Fibroblast of skin of abdomen (primary cell): Measurements from ENCODE around the gene DMD.
A peak's percentile ranks its signal among the peaks of the same experiment; 100 is the strongest.
"Not testable (repeated sequence)": the region's sequence is repeated elsewhere in the genome, so short reads cannot be mapped to it uniquely, and the experiment has no call there.

Source experiments
- DNase-seq: peaks from one replicate; pipeline ENCODE4 v3.0.0-alpha.2; 2013

The DMD gene

GRCh38 chrX:31499109-31499508 is 1712.2 kb downstream of the DMD start:
- peak; percentile 35 for DNase-seq

DNA sequence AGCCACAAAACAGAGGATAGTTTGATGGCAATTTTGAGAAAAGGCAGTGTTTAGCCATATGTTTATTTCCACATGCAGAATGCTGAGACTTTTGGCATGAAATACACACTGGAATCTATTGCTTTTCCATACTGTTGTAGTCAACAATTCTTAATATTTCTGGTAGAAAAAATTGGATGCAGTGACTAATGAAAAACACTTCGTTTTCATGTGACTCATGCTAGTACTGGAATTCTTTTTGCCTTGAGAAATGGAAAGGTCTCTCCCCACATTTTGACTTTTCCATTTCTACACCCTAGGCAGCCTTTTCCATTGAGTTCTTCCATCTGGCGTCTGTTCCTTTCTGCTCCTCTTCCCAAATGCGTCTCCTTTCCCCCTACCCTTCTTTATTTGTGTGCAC is 1714.3 kb downstream of the DMD start:
- DNase-seq: peak; percentile 45

GRCh38 chrX:31487951-31488350 is 1723.4 kb downstream of the DMD start:
- no peak for DNase-seq

DNA sequence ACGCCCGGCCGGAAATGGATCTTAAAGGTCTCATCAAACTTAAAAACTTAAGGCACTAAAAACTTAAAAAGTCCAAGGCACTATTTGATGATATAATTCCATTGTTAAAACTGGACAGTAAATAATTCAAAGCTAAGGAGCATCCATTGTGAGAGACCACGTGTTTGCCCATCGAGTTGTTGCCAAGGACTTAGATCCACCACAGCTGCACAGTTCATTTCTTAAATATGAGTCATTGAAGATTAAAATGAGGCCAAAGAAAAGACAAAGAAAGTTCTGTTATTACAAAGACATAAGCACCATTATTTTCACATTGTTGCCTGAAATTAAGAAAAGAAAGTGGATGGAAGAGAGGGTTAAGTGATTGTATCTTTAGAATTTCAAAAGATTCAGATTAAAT is 1728.0 kb downstream of the DMD start:
- DNase-seq: peak; percentile 62

GRCh38 chrX:31480696-31481095 is 1730.7 kb downstream of the DMD start:
- no peak for DNase-seq

GRCh38 chrX:31471229-31471628 is 1740.1 kb downstream of the DMD start:
- no peak for DNase-seq

DNA sequence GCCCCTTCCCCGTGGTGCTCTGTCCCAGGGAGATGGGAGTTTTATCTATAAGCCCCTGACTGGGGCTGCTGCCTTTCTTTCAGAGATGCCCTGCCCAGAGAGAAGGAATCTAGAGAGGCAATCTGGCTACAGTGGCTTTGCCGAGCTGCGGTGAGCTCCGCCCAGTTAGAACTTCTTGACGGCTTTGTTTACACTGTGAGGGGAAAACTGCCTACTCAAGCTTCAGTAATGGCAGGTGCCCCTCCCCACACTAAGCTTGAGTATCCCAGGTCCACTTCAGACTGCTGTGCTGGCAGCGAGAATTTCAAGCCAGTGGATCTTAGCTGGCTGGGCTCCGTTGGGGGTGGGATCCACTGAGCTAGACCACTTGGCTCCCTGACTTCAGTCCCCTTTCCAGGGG is 1740.6 kb downstream of the DMD start:
- DNase-seq: not testable (repeated sequence)

- DNase-seq: no peak
Observed at GRCh38 chrX:31464306-31464915, 1746.9 kb downstream of the DMD start.

DNA sequence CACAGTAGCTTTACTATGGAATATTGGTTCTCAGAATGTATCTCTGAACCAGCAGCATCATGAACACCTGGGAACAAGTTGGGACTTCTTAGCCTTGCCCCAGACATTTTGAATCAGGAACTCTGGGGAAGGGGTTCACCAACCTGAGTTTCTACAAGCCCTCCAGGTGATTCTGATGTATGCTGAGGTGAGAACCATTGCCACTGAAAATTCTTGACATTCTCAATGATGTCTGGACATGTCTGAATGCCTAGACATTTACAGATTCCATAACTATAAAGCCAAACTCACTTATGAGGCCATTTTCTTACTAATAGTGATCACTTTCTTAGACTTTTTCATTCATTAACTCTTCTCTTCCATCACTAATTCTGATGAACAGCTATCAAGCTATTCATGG is 1750.1 kb downstream of the DMD start:
- DNase-seq: no peak

DNA sequence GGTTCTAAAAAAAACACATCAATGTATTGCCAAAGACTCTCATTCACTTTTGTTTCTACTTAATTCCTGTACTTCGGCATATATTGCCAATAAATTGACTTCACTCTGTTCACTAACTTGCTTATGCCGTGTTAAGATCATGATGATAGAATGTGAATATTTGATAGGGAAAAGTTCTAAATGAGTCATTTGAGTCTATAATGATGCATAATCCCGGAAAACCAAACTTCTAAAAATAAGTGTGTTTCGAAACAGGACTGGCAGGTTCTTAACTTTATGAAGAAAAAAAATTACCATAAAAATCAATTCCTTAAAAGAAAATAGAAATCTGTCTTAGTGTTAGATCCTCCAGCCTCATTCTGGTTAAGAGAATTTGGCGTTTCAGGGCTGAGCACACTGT is 1752.0 kb downstream of the DMD start:
- DNase-seq: peak; percentile 4

DNA sequence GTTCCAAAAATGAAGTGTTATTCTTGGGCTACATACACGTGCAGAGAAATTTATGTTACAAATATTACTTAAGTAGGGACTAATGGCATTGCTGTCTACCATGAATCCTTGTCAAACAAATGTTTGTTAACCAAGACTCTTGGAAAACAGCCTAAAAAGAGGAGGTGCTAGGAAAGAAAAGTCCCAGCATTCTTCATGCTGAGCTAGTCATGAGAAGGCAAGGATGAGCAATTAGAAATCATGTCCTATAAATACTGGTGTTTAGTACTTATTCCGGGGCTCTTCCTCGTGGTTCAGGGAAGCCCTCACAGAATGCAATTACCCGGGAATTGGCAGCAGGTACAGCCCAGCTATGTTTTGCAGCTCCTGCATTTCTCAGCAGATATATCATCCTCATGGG is 1761.4 kb downstream of the DMD start:
- DNase-seq: peak; percentile 28

- DNase-seq: no peak
Observed at GRCh38 chrX:31449081-31449480, 1762.3 kb downstream of the DMD start.

DNA sequence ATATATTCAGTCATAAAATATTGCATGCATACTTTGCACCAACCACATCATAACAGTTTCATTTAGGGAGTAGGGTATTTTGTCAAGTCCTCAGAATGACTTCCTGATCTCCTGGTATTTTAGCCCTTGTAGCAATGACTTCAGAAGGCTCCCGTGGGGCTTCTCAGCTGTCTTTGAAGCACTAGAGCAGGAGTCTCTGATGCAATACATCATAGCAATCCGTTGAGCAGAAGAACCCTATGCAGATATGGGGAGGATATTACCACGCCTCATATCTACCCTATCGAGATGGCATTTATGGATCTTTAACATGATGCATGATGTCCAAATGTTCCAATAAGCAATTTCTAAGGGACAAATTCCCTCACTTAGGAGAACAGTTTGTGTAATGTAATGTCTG is 1765.8 kb downstream of the DMD start:
- DNase-seq: no peak

DNA sequence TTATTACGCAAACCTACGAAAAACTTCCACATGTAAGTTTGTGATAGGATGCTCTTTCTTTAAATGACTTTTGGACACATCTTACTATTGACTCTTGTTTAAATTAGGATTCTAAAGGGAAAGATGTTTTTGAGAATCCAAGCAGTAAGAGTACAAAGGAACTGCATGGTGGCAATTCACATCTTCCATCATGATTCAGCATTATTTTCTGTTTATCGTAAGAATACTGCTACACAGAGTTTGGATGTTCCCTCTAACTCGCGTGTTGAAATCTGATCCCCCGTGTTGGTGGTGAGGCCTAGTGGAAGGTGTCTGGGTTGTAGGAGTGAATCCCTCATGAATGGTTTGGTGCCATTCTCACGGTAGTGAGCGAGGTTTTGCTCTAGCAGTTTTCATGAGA is 1767.7 kb downstream of the DMD start:
- DNase-seq: no peak

- peak; percentile 10 for DNase-seq
Observed at GRCh38 chrX:31440546-31440945, 1770.8 kb downstream of the DMD start.

- DNase-seq: no peak
Observed at GRCh38 chrX:31436424-31436823, 1774.9 kb downstream of the DMD start.

DNA sequence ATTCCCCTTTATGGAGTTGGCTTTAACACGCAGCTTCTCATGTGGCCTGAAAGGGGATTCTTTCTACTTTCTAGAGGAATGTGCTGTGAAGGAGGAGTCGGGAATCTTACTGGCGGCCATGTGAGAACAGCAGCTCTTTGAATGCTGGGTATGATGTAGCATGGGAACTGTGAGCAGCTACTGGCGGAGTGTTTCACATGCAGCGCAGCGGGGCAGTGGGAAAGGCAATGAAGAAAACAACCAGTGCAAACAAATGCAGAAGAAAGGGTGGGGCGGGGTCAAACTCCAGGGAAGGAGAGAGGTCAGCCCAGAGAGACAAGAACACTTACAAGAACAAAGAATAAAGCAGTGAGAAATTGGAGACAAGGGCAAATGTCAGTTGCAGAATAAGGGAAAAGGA is 1775.8 kb downstream of the DMD start:
- peak; percentile 62 for DNase-seq

GRCh38 chrX:31433856-31434255 is 1777.5 kb downstream of the DMD start:
- no peak for DNase-seq

DNA sequence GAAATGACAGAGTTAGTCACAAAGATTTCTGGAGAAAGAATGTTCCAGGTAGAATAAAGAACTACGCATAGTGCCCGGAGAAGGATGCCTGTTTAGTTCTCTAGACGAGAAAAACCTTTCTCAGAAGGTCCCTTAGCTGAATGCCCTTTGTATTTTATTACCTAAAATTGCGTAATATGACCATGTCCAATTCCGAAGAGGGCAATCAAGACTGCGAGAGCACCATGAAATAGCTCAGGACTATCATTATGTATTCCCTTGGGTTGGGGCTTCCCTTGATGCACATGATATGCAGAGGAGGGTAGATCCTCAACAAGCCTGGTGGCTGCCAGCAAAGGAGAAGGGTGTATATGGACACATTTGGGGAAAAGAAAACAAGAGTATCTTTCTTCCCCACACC is 1781.4 kb downstream of the DMD start:
- no peak for DNase-seq

GRCh38 chrX:31423609-31424189 is 1787.7 kb downstream of the DMD start:
- DNase-seq: peak; percentile 65

DNA sequence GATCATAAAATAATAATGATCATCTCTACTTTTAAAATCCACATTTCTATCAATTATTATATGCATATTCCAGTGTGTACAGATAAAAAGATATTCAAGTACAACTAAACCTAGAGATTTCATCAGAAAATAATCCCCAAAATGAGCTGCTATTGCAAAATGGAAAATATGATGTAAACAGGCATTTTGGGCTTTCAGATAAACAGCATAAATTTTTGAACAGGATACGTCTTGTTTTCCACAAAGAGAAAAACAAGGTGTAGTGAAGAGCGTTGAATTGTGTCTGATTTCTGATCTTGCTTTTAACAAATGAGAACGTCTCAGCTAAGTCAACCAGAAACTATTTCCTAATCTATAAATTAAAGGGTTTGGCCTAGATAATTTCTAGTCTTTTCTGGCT is 1789.9 kb downstream of the DMD start:
- DNase-seq: no peak

GRCh38 chrX:31420711-31421151 is 1790.6 kb downstream of the DMD start:
- no peak for DNase-seq

DNA sequence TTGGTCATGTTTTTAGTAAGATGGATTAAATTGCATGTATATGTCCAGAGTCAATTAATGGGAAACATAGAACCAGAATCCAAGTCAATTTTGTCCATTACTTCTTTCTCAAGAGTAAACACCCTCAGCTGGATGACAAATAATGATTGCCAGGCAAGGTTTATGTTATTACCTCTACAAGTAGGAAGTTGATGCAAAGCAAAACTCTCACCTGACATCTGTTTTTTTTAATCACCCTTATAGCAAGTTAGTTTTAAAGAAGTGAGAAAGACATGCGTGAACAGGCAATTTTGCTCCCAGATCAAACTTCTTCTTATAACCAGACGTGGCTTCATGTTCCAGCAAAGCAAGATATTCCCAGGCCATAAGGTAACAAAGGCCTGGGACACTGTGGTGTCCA is 1791.0 kb downstream of the DMD start:
- DNase-seq: no peak

DNA sequence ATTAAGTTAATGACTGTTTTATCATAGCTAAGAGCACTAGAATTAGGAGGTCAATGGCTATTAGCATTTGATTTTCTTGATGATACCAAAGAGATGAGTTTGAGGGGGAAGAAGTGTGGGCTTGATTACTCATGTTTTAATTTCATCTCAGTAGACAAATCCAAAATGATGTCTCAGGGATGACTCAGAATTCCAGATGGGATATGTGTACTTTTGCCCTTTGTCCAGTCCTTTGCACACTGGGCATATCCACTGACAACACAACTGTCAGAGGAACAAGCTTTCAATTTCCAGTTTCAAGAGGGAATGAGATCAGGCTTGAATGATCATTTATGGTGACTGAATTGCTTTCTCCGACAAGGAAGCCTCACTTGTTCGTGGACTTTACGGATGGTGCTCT is 1814.2 kb downstream of the DMD start:
- peak; percentile 66 for DNase-seq

GRCh38 chrX:31392513-31392912 is 1818.8 kb downstream of the DMD start:
- DNase-seq: peak; percentile 38
